Cortex of kidney (tissue), 1 donor: ENCODE results near the gene ZMAT5.
"Not testable (repeated sequence)": the region's sequence is repeated elsewhere in the genome, so short reads cannot be mapped to it uniquely, and the experiment has no call there.

Experiments used
- DNase-seq: peaks from one replicate; lab custom pipeline; 2025; lab: John Stamatoyannopoulos, UW

ZMAT5 gene

GRCh38 chr22:29786031-29786430 lies 19.2 kb upstream of the ZMAT5 start:
- DNase-seq: no peak

GRCh38 chr22:29784451-29785361 lies 17.9 kb upstream of the ZMAT5 start:
- no peak for DNase-seq

- no peak for DNase-seq
Measured at GRCh38 chr22:29782061-29782845, 15.4 kb upstream of the ZMAT5 start.

- DNase-seq: no peak
Measured at GRCh38 chr22:29780748-29781676, 14.2 kb upstream of the ZMAT5 start.

- no peak for DNase-seq
Measured at GRCh38 chr22:29780220-29780619, 13.4 kb upstream of the ZMAT5 start.

GRCh38 chr22:29773233-29773632 lies 6.4 kb upstream of the ZMAT5 start:
- no peak for DNase-seq

GRCh38 chr22:29772170-29772641 lies 5.4 kb upstream of the ZMAT5 start:
- DNase-seq: no peak

- no peak for DNase-seq
Measured at GRCh38 chr22:29769723-29770321, 3.0 kb upstream of the ZMAT5 start.

- no peak for DNase-seq
Measured at GRCh38 chr22:29768052-29768693, 1.4 kb upstream of the ZMAT5 start.

- DNase-seq: no peak
Measured at GRCh38 chr22:29767171-29768051, 604 bp upstream of the ZMAT5 start, which contains the start of gene UQCR10. Gene UQCR10, plus strand, starts transcription at chr22:29767369. Its CDS starts 30 bp downstream, at chr22:29767399.

GRCh38 chr22:29765905-29766631 lies 739 bp downstream of the ZMAT5 start:
- no peak for DNase-seq

GRCh38 chr22:29762263-29762662 lies 4.5 kb downstream of the ZMAT5 start:
- DNase-seq: no peak

GRCh38 chr22:29758959-29759358 lies 7.8 kb downstream of the ZMAT5 start:
- no peak for DNase-seq

GRCh38 chr22:29758068-29758622 lies 8.7 kb downstream of the ZMAT5 start:
- DNase-seq: no peak

- no peak for DNase-seq
Measured at GRCh38 chr22:29757096-29757495, 9.7 kb downstream of the ZMAT5 start.

- DNase-seq: no peak
Measured at GRCh38 chr22:29756341-29756740, 10.5 kb downstream of the ZMAT5 start.

- no peak for DNase-seq
Measured at GRCh38 chr22:29755889-29756288, 10.9 kb downstream of the ZMAT5 start.

- DNase-seq: not testable (repeated sequence)
Measured at GRCh38 chr22:29754658-29755395, 12.0 kb downstream of the ZMAT5 start.
